CD14-positive monocyte (primary cell): Measurements from ENCODE around the gene PARVG. TPM values are rescaled to one million over a fixed set of nuclear protein-coding genes. Genes with fewer than 3 reads are reported as not detected.

Experiments
- DNase-seq, 3 donors: peaks; one replicate each; pipeline ENCODE4 v3.0.0-alpha.2; 2011 to 2022
- H2AFZ ChIP-seq: 2 replicates; pipeline ENCODE4 v1.6.0; 2012; ENCODE audit warnings: mild to moderate bottlenecking, low read depth, low read length, inconsistent platforms; ENCODE audit not compliant: insufficient read depth, poor library complexity, severe bottlenecking
- H3K27ac ChIP-seq, 2 donors: 1 replicate in 1 of 2; 2 replicates in 1 of 2; pipeline ENCODE4 v1.5.1; 2012 to 2013; ENCODE audit warnings: low read length in 2 of 2, control low read depth in 1 of 2, inconsistent platforms in 1 of 2, low read depth in 1 of 2, mild to moderate bottlenecking in 1 of 2
- H3K27me3 ChIP-seq, 2 donors: one replicate each; pipeline versions ENCODE4 v1.6.0 to v1.6.1; 2011 to 2013; ENCODE audit warnings: low read length in 2 of 2; ENCODE audit not compliant: control insufficient read depth in 2 of 2, insufficient read depth in 2 of 2
- H3K36me3 ChIP-seq, 2 donors: replicated peaks in 1 of 2; 1 replicate in 1 of 2; 2 replicates in 1 of 2; pipeline versions ENCODE4 v1.5.1 to v1.6.1; 2012 to 2013; ENCODE audit warnings: low read length in 2 of 2, control low read depth in 1 of 2, inconsistent platforms in 1 of 2, mild to moderate bottlenecking in 1 of 2; ENCODE audit not compliant: insufficient read depth in 2 of 2, control insufficient read depth in 1 of 2
- H3K4me1 ChIP-seq, 2 donors: 1 replicate in 1 of 2; 2 replicates in 1 of 2; pipeline versions ENCODE4 v1.5.1 to v1.6.1; 2012 to 2013; ENCODE audit warnings: low read length in 2 of 2, control low read depth in 1 of 2, inconsistent platforms in 1 of 2, mild to moderate bottlenecking in 1 of 2, moderate library complexity in 1 of 2; ENCODE audit not compliant: insufficient read depth in 2 of 2, control insufficient read depth in 1 of 2
- H3K4me2 ChIP-seq: replicated peaks from 2 replicates; pipeline ENCODE3; 2012; ENCODE audit warnings: low read length, moderate library complexity, mild to moderate bottlenecking; ENCODE audit not compliant: poor library complexity, severe bottlenecking; ENCODE audit errors: extremely low read depth
- H3K4me3 ChIP-seq, 3 experiments: fragments of 200-600 bp in 1 of 3; sonication (generic) in 1 of 3; replicated peaks in 1 of 3; 1 replicate in 2 of 3; 2 replicates in 1 of 3; pipeline ENCODE4 v1.5.1; 2011 to 2013; ENCODE audit warnings: low read length in 3 of 3, mild to moderate bottlenecking in 3 of 3, control low read depth in 2 of 3, low read depth in 2 of 3, inconsistent platforms in 1 of 3, moderate library complexity in 1 of 3
- H3K79me2 ChIP-seq: 2 replicates; pipeline ENCODE4 v1.6.0; 2012; ENCODE audit warnings: mild to moderate bottlenecking, control low read depth, inconsistent platforms, low read length, moderate library complexity; ENCODE audit not compliant: insufficient read depth
- H3K9ac ChIP-seq: 2 replicates; pipeline ENCODE4 v1.6.0; 2017; ENCODE audit warnings: low read length, mild to moderate bottlenecking; ENCODE audit not compliant: insufficient read depth, poor library complexity, severe bottlenecking
- H3K9me3 ChIP-seq, 2 donors: replicated peaks in 1 of 2; 1 replicate in 1 of 2; 2 replicates in 1 of 2; pipeline versions ENCODE4 v1.5.1 to v1.6.1; 2012 to 2013; ENCODE audit warnings: low read length in 2 of 2, control low read depth in 1 of 2; ENCODE audit not compliant: control insufficient read depth in 1 of 2, insufficient read depth in 1 of 2
- H4K20me1 ChIP-seq: 2 replicates; pipeline ENCODE4 v1.6.0; 2012; ENCODE audit warnings: mild to moderate bottlenecking, low read length, control low read depth, moderate library complexity; ENCODE audit not compliant: insufficient read depth
- H3K27ac Mint-ChIP-seq, 7 donors: one replicate each; pipeline ENCODE4 v1.8.0; 2020; ENCODE audit warnings: mild to moderate bottlenecking in 7 of 7, mixed read lengths in 7 of 7, moderate library complexity in 6 of 7, inconsistent platforms in 2 of 7
- H3K27me3 Mint-ChIP-seq, 3 donors: one replicate each; pipeline ENCODE4 v1.8.0; 2021 to 2022; ENCODE audit warnings: low read depth in 3 of 3, mild to moderate bottlenecking in 3 of 3, mixed read lengths in 3 of 3, moderate library complexity in 3 of 3, inconsistent platforms in 1 of 3
- H3K36me3 Mint-ChIP-seq, 2 donors: one replicate each; pipeline ENCODE4 v1.8.0; 2020; ENCODE audit warnings: mixed read lengths in 2 of 2, inconsistent platforms in 1 of 2, mild to moderate bottlenecking in 1 of 2
- H3K4me1 Mint-ChIP-seq: one replicate; pipeline ENCODE4 v1.8.0; 2020; ENCODE audit warnings: mild to moderate bottlenecking, mixed read lengths
- H3K4me3 Mint-ChIP-seq, 2 donors: one replicate each; pipeline ENCODE4 v1.8.0; 2020; ENCODE audit warnings: mild to moderate bottlenecking in 2 of 2, mixed read lengths in 2 of 2, moderate library complexity in 1 of 2
- H3K9me3 Mint-ChIP-seq, 7 donors: one replicate each; pipeline ENCODE4 v1.8.0; 2020 to 2022; ENCODE audit warnings: mixed read lengths in 7 of 7, mild to moderate bottlenecking in 6 of 7, moderate library complexity in 6 of 7, inconsistent platforms in 2 of 7
- CTCF ChIP-seq: fragments of 200-600 bp; IDR thresholded peaks from one replicate; pipeline ENCODE4 v1.8.0; 2022; ENCODE audit warnings: antibody characterized with exemption, mild to moderate bottlenecking
- WGBS: methylation state at CpG from one replicate; pipeline ENCODE4 v1.1.5; 2013; ENCODE audit warnings: missing lambda C conversion rate; ENCODE audit not compliant: insufficient coverage; 5-methylcytosine and 5-hydroxymethylcytosine counted together
- intact Hi-C, 2 donors: fragments of 100-400 bp; cut with micrococcal nuclease; formaldehyde crosslinking; loops; one replicate each; pipeline versions ENCODE4 v1.15.0 to v1.15.1; 2023
- polyA plus RNA-seq, 3 donors: library from polyadenylated mRNA; depleted of rRNA in 1 of 3; unstranded in 2 of 3; stranded (reverse) in 1 of 3; fragments of 300-500 nt in 2 of 3; fragments of >200 nt in 1 of 3; fragmentation: Illumina TruSeq in 2 of 3; gene quantifications; 1 replicate in 2 of 3; 2 replicates in 1 of 3; pipeline ENCODE4 v1.2.3, GENCODE V29; 2012 to 2021

Gene PARVG
- polyA plus RNA-seq, 3 donors: 169 to 577 (median 190) TPM

DNA sequence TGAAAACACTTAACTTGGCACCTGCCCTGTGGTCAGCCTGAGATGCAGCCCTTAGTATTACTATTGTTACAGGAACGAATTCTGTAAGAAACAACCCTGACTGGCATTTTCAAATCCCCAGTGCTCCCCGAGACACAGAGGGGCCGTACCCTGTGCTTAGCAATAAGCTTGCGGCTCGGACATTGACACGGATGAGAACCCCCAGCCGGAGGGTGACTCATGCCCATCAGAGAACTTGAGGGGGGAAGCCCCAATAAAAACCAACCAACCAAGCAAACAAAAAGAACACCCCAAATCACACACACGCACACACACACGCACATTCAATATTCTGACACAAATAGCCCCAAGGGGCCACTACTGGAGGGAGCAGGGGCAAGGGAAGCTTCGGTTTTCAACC is 68.2 kb downstream of the PARVG start:
- Histone ChIP-seq H3K9me3 (peaks cover 21 to 25% of the 10 kb centered on the region in 2 donors), H3K4me1 (no peaks in the 10 kb centered on the region), H3K27me3 (no peaks in the 10 kb centered on the region), H3K36me3 (no peaks in the 10 kb centered on the region), H3K4me2 (no peak overlapping the region), H2AFZ (no peak overlapping the region), H3K9ac (no peak overlapping the region), H3K4me3 (no peak overlapping the region), H3K27ac (no peak overlapping the region), H4K20me1 (no peaks in the 10 kb centered on the region), H3K79me2 (no peaks in the 10 kb centered on the region)
- Mint-ChIP-seq H3K27me3 (peaks cover 3 to 10% (median 4%) of the 10 kb centered on the region in 3 donors), H3K4me3 (no peak overlapping the region), H3K9me3 (peaks cover 12 to 32% (median 25%) of the 10 kb centered on the region in 7 donors), H3K4me1 (no peaks in the 10 kb centered on the region), H3K27ac (no peak overlapping the region), H3K36me3 (peaks cover 0 to 3% of the 10 kb centered on the region in 2 donors)
- TF ChIP-seq CTCF: no peak
- intact Hi-C loops: no loop called here
- 98% methylated on average over 9 of the region's 10 CpGs for WGBS
- DNase-seq: no peak

GRCh38 chr22:44249376-44250147 is 68.8 kb downstream of the PARVG start:
- H3K9me3 ChIP-seq: peaks cover 21 to 25% of the 10 kb centered on the region in 2 donors
- intact Hi-C loops: no loop called here
- H2AFZ ChIP-seq: no peak overlapping the region
- no peaks in the 10 kb centered on the region for H3K27me3 ChIP-seq
- Mint-ChIP-seq H3K36me3 (peaks cover 0 to 3% of the 10 kb centered on the region in 2 donors), H3K4me1 (no peaks in the 10 kb centered on the region), H3K27ac (no peak overlapping the region), H3K9me3 (peaks cover 12 to 32% (median 25%) of the 10 kb centered on the region in 7 donors), H3K27me3 (peaks cover 3 to 8% (median 4%) of the 10 kb centered on the region in 3 donors), H3K4me3 (no peak overlapping the region)
- H3K4me1 ChIP-seq: no peaks in the 10 kb centered on the region
- no peaks in the 10 kb centered on the region for H4K20me1 ChIP-seq
- no peak overlapping the region for H3K4me2 ChIP-seq
- WGBS: 98% methylated on average over 6 of the region's 12 CpGs
- no peaks in the 10 kb centered on the region for H3K79me2 ChIP-seq
- no peaks in the 10 kb centered on the region for H3K36me3 ChIP-seq
- no peak overlapping the region for H3K27ac ChIP-seq
- no peak for TF ChIP-seq CTCF
- no peak for DNase-seq
- H3K4me3 ChIP-seq: no peak overlapping the region
- H3K9ac ChIP-seq: no peak overlapping the region
